Naive thymus-derived CD4-positive, alpha-beta T cell (primary cell): Measurements from ENCODE around the gene RPP25. TPM values are rescaled to one million over a fixed set of nuclear protein-coding genes. Genes with fewer than 3 reads are reported as not detected.
"Not testable (repeated sequence)": the region's sequence is repeated elsewhere in the genome, so short reads cannot be mapped to it uniquely, and the experiment has no call there.

Experiments used
- ATAC-seq: fragments of 150-1000 bp; cut with Tn5 transposase; 2 replicates; pipeline ENCODE4 v1.10.0; 2021; ENCODE audit warnings: mild to moderate bottlenecking, moderate library complexity
- CTCF ChIA-PET: fragments of 350-600 bp; sonication (Branson Sonifier 250); formaldehyde crosslinking; loops from one replicate; lab custom pipeline; 2021; ENCODE audit warnings: antibody characterized with exemption; lab: Charles Lee
- POLR2A ChIA-PET: fragments of 350-600 bp; sonication (Branson Sonifier 250); formaldehyde crosslinking; loops from one replicate; lab custom pipeline; 2021; ENCODE audit warnings: antibody characterized with exemption, inconsistent platforms; lab: Charles Lee
- DNase-seq, 9 donors: peaks; one replicate each; pipeline versions ENCODE4 v3.0.0 to v3.0.0-alpha.2; 2020 to 2022; ENCODE audit warnings: mixed read lengths in 1 of 9
- H3K27ac ChIP-seq: one replicate; pipeline ENCODE4 v1.7.0; 2013; ENCODE audit warnings: mild to moderate bottlenecking, low read depth, low read length, moderate library complexity
- H3K27me3 ChIP-seq, 2 donors: one replicate each; pipeline ENCODE4 v1.7.0; 2013; ENCODE audit warnings: low read length in 2 of 2, mild to moderate bottlenecking in 2 of 2, moderate library complexity in 2 of 2; ENCODE audit not compliant: control insufficient read depth in 2 of 2, insufficient read depth in 2 of 2
- H3K36me3 ChIP-seq, 3 experiments: 1 replicate in 2 of 3; 2 replicates in 1 of 3; pipeline ENCODE4 v1.7.0; 2013; ENCODE audit warnings: low read length in 3 of 3, mild to moderate bottlenecking in 3 of 3, moderate library complexity in 1 of 3; ENCODE audit not compliant: insufficient read depth in 3 of 3, control insufficient read depth in 2 of 3
- H3K4me1 ChIP-seq, 2 donors: one replicate each; pipeline ENCODE4 v1.7.0; 2013; ENCODE audit warnings: low read length in 2 of 2, mild to moderate bottlenecking in 2 of 2, moderate library complexity in 1 of 2; ENCODE audit not compliant: control insufficient read depth in 2 of 2, insufficient read depth in 2 of 2
- H3K4me3 ChIP-seq: 2 replicates; pipeline ENCODE4 v1.7.0; 2013; ENCODE audit warnings: mild to moderate bottlenecking, low read length
- H3K9me3 ChIP-seq, 3 experiments: 1 replicate in 2 of 3; 2 replicates in 1 of 3; pipeline ENCODE4 v1.7.0; 2013; ENCODE audit warnings: low read length in 3 of 3; ENCODE audit not compliant: control insufficient read depth in 2 of 3
- H3K27ac Mint-ChIP-seq, 9 donors: one replicate each; pipeline ENCODE4 v1.8.0; 2020 to 2022; ENCODE audit warnings: mixed read lengths in 9 of 9, mild to moderate bottlenecking in 8 of 9, moderate library complexity in 5 of 9, inconsistent platforms in 2 of 9
- H3K27me3 Mint-ChIP-seq, 5 donors: one replicate each; pipeline ENCODE4 v1.8.0; 2021 to 2022; ENCODE audit warnings: mixed read lengths in 5 of 5, mild to moderate bottlenecking in 1 of 5
- H3K36me3 Mint-ChIP-seq, 5 donors: one replicate each; pipeline ENCODE4 v1.8.0; 2020 to 2022; ENCODE audit warnings: mixed read lengths in 5 of 5, mild to moderate bottlenecking in 3 of 5, inconsistent platforms in 1 of 5
- H3K4me1 Mint-ChIP-seq, 7 donors: one replicate each; pipeline ENCODE4 v1.8.0; 2020 to 2022; ENCODE audit warnings: mixed read lengths in 7 of 7, mild to moderate bottlenecking in 3 of 7, inconsistent platforms in 1 of 7
- H3K4me3 Mint-ChIP-seq, 10 donors: one replicate each; pipeline ENCODE4 v1.8.0; 2020 to 2022; ENCODE audit warnings: mild to moderate bottlenecking in 10 of 10, mixed read lengths in 10 of 10, moderate library complexity in 6 of 10, inconsistent platforms in 2 of 10
- H3K9me3 Mint-ChIP-seq, 11 donors: one replicate each; pipeline ENCODE4 v1.8.0; 2020 to 2022; ENCODE audit warnings: mixed read lengths in 11 of 11, mild to moderate bottlenecking in 4 of 11, inconsistent platforms in 1 of 11, moderate library complexity in 1 of 11
- intact Hi-C, 2 donors: fragments of 100-400 bp; cut with micrococcal nuclease; formaldehyde crosslinking; loops; one replicate each; pipeline ENCODE4 v1.15.1; 2023
- polyA plus RNA-seq, 2 donors: library from polyadenylated mRNA; unstranded; fragments of 300-500 nt; fragmentation: Illumina TruSeq; gene quantifications; one replicate each; pipeline ENCODE4 v1.2.3, GENCODE V29; 2021
- total RNA-seq, 6 experiments: library from RNA in 5 of 6; stranded (reverse) in 5 of 6; gene quantifications; 1 replicate in 5 of 6; 2 replicates in 1 of 6; pipeline ENCODE4 v1.2.3 and lab custom pipeline; 2021 to 2026

RPP25 gene
- total and polyA plus RNA-seq, 7 experiments from 2014 or later, result 0.95 to 5.8 (median 3.5) TPM

DNA sequence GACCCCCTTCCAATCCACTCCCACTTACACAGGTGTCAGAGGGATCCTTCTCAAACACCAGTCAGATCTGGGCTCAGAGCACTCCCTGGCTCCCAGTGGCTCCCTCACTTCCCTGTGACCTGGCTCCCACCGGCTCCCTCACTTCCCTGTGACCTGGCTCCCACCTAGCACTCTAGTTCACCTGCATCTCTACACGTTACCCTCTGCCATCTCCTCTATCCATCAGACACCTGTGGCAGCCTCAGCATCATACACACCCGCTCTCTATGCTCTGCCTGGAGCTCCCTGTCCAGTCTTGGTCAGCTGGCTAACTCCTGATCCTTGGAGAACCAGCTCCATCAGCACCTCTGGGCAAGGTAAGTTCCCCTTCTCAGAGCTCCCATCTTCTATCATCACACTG, 5.6 kb downstream of the RPP25 start:
- Histone ChIP-seq H3K4me1 (peaks cover 6% of the 10 kb centered on the region in 2 donors), H3K9me3 (no peaks in the 10 kb centered on the region), H3K4me3 (no peak overlapping the region), H3K27me3 (no peaks in the 10 kb centered on the region), H3K27ac (no peak overlapping the region), H3K36me3 (no peaks in the 10 kb centered on the region)
- Mint-ChIP-seq H3K27me3 (peaks cover 0 to 3% (median 0%) of the 10 kb centered on the region in 5 donors), H3K9me3 (no peaks in the 10 kb centered on the region), H3K4me3 (no peak overlapping the region), H3K4me1 (peaks cover 4 to 21% (median 13%) of the 10 kb centered on the region in 7 donors), H3K36me3 (no peaks in the 10 kb centered on the region), H3K27ac (peak overlapping the region in 1 of 9 donors; percentile 54)
- no peak for DNase-seq
- no peak for ATAC-seq
- ChIA-PET POLR2A (interaction anchor here (1.0 to 1.4 kb wide), 4 partner anchors 44 to 181 kb away, joined by 3 to 4 read pairs (median 4); partner anchors contain the start of gene FAM219B), CTCF (interaction anchor here (0.6 to 6.5 kb wide), 13 partner anchors 8 to 319 kb away, joined by 3 to 73 read pairs (median 4); no protein-coding TSS in a partner anchor)
- intact Hi-C loops, result loop anchor here in 1 of 2 donors (2.0 to 10.0 kb wide), 5 partner anchors 44 to 579 kb away; partner anchors contain the start of genes FAM219B, UBL7 and ULK3

DNA sequence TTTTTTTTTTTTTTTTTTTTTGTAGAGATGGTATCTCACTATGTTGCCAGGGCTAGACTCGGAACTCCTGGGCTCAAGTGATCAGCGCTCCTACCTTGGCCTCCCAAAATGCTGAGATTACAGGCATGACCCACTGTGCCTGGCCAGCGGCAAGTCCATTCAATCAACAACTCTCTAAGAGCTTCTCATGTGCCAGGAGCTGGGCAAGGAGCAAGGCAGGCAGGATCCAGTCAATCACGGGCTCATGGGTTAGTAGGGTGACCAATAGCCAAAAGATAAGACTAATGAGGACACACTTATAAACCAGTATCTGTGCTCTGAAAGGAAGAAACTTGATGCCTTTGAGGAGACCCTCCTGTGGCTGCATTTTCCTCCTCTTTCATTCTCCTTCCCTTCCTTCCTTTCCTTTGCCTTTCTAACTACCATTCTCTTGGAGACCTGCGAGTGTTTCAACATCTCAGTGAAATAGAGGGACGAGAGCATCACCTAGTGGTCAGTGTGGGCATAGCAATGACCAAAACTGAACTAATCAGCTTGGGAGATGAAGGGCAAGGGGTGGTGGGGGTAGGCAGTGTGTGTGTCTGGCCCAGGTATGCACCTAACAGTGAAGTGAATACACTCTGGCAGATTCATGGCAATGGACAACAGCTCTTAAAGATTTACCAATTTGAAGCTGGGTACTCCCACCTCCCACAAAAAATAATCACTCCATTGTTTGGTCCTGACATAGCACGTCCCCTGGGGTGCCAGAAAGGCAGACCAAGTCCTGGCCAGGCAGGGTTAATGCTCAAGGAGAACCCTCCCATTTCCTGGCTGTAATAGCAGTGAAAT, 6.3 kb downstream of the RPP25 start:
- H3K9me3 Mint-ChIP-seq, result no peaks in the 10 kb centered on the region
- ATAC-seq, result peak; percentile 97
- Histone ChIP-seq H3K27me3 (no peaks in the 10 kb centered on the region), H3K27ac (no peak overlapping the region), H3K36me3 (no peaks in the 10 kb centered on the region), H3K9me3 (no peaks in the 10 kb centered on the region), H3K4me1 (no peaks in the 10 kb centered on the region), H3K4me3 (no peak overlapping the region)
- no peaks in the 10 kb centered on the region for H3K36me3 Mint-ChIP-seq
- peak; percentile 54 to 82 (median 75) for DNase-seq
- CTCF ChIA-PET, result interaction anchor here (0.6 to 6.5 kb wide), 25 partner anchors 8 to 579 kb away, joined by 3 to 73 read pairs (median 4); no protein-coding TSS in a partner anchor
- peaks cover 3 to 16% (median 9%) of the 10 kb centered on the region in 7 donors for H3K4me1 Mint-ChIP-seq
- POLR2A ChIA-PET, result interaction anchor here (1.0 to 1.5 kb wide), 5 partner anchors 44 to 336 kb away, joined by 3 to 4 read pairs (median 3); partner anchors contain the start of gene FAM219B
- intact Hi-C loops, result loop anchor here (1.0 to 10.0 kb wide), 13 partner anchors 43 to 578 kb away; partner anchors contain the start of genes FAM219B (in 2 of the 2), UBL7 (in 1 of the 2) and ULK3 (in 1 of the 2)
- H3K27me3 Mint-ChIP-seq, result peaks cover 0 to 4% (median 0%) of the 10 kb centered on the region in 5 donors
- H3K27ac Mint-ChIP-seq, result peak overlapping the region in 1 of 9 donors; percentile 28
- H3K4me3 Mint-ChIP-seq, result no peak overlapping the region

GRCh38 chr15:74937590-74938371, 18.8 kb downstream of the RPP25 start, which contains the start of gene COX5A:
TSS of gene COX5A (minus strand) at chr15:74938073. CDS start at chr15:74938014, 59 bp downstream.
- intact Hi-C loops, result loop anchor here (1.0 to 10.0 kb wide), 19 partner anchors 19 to 688 kb away; partner anchors contain the start of genes FAM219B (in 2 of the 2), MPI (in 2 of the 2), RPP25 (in 2 of the 2) and SCAMP2 (in 2 of the 2)
- ChIA-PET CTCF (no interaction called here), POLR2A (interaction anchor here (0.6 to 1.7 kb wide), 12 partner anchors 11 to 516 kb away, joined by 3 to 9 read pairs (median 4); partner anchors contain the start of genes CLK3 and FAM219B)
- Mint-ChIP-seq H3K36me3 (peaks cover 0 to 3% (median 0%) of the 10 kb centered on the region in 5 donors), H3K4me3 (peak within 1 kb of the TSS; percentile 87 to 97 (median 94)), H3K27ac (peak within 1 kb of the TSS; percentile 85 to 95 (median 91)), H3K4me1 (peaks cover 16 to 38% (median 26%) of the 10 kb centered on the region in 7 donors), H3K9me3 (no peaks in the 10 kb centered on the region), H3K27me3 (peaks cover 0 to 3% (median 0%) of the 10 kb centered on the region in 5 donors)
- Histone ChIP-seq H3K36me3 (peaks cover 0 to 5% (median 0%) of the 10 kb centered on the region in 3 experiments), H3K27ac (peak within 1 kb of the TSS; percentile 85), H3K4me1 (peaks cover 0 to 17% of the 10 kb centered on the region in 2 donors), H3K4me3 (peak within 1 kb of the TSS; percentile 62), H3K27me3 (no peaks in the 10 kb centered on the region), H3K9me3 (no peaks in the 10 kb centered on the region)
- DNase-seq (peak; percentile 86 to 94 (median 92)), ATAC-seq (peak; percentile 99)

DNA sequence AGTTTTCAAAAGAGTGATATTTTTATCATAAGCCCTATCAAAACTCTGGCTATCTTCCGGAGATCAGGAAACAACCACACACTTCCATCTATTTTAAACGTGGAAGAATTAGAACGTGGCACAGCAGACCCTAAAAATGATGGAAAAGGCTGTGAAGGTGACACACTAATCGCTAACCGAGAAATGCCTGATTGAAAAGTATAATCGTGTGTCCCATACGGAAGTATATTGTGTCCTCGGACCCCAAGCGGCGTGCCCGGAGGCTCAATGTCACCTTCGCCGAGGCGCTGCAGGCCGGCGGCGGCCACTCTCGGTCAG, 19.3 kb downstream of the RPP25 start:
- Histone ChIP-seq H3K36me3 (peaks cover 0 to 5% (median 0%) of the 10 kb centered on the region in 3 experiments), H3K9me3 (no peaks in the 10 kb centered on the region), H3K4me1 (peaks cover 0 to 17% of the 10 kb centered on the region in 2 donors), H3K27me3 (no peaks in the 10 kb centered on the region), H3K27ac (peak overlapping the region; percentile 85), H3K4me3 (peak overlapping the region; percentile 62)
- Mint-ChIP-seq H3K9me3 (no peaks in the 10 kb centered on the region), H3K4me1 (peaks cover 16 to 42% (median 27%) of the 10 kb centered on the region in 7 donors), H3K27ac (peak overlapping the region; percentile 44 to 93 (median 84)), H3K36me3 (peaks cover 0 to 3% (median 0%) of the 10 kb centered on the region in 5 donors), H3K4me3 (peak overlapping the region; percentile 87 to 97 (median 94)), H3K27me3 (peaks cover 0 to 2% (median 0%) of the 10 kb centered on the region in 5 donors)
- POLR2A ChIA-PET, result interaction anchor here (0.8 to 1.6 kb wide), 8 partner anchors 11 to 517 kb away, joined by 3 to 9 read pairs (median 4); partner anchors contain the start of gene FAM219B
- CTCF ChIA-PET, result no interaction called here
- ATAC-seq (no peak), DNase-seq (no peak)
- intact Hi-C loops, result loop anchor here (5.0 to 10.0 kb wide), 4 partner anchors 45 to 518 kb away; partner anchors contain the start of genes SIN3A (in 2 of the 2), ARID3B (in 1 of the 2) and MPI (in 1 of the 2)

GRCh38 chr15:74935193-74935592, 21.4 kb downstream of the RPP25 start:
- not testable (repeated sequence) for DNase-seq, H3K4me3 ChIP-seq, H3K27me3 Mint-ChIP-seq, H3K36me3 Mint-ChIP-seq, H3K9me3 ChIP-seq, H3K27me3 ChIP-seq, ATAC-seq, H3K9me3 Mint-ChIP-seq
- Histone ChIP-seq H3K4me1 (peaks cover 0 to 17% of the 10 kb centered on the region in 2 donors), H3K27ac (peak overlapping the region; percentile 8), H3K36me3 (peaks cover 0 to 11% (median 0%) of the 10 kb centered on the region in 3 experiments)
- intact Hi-C loops, result loop anchor here (5.0 to 10.0 kb wide), 4 partner anchors 43 to 520 kb away; partner anchors contain the start of genes SIN3A (in 2 of the 2), ARID3B (in 1 of the 2) and MPI (in 1 of the 2)
- Mint-ChIP-seq H3K27ac (peak overlapping the region in 3 of 9 donors; percentile 56 to 87 (median 74)), H3K4me1 (peaks cover 16 to 47% (median 31%) of the 10 kb centered on the region in 7 donors), H3K4me3 (peak overlapping the region; percentile 12 to 80 (median 52))
- ChIA-PET CTCF (interaction anchor here (0.7 to 0.8 kb wide), 2 partner anchors 15 to 33 kb away, joined by 3 read pairs; no protein-coding TSS in a partner anchor), POLR2A (interaction anchor here (0.7 kb wide), 1 partner anchor 33 kb away, joined by 4 read pairs; no protein-coding TSS in a partner anchor)
